ENCODE data around the gene ACP7. TPM values are rescaled to one million over a fixed set of nuclear protein-coding genes. Genes with fewer than 3 reads are reported as not detected.

Gene ACP7
- total RNA-seq, 1 experiment from 2014 or later, result 0.11 TPM

DNA sequence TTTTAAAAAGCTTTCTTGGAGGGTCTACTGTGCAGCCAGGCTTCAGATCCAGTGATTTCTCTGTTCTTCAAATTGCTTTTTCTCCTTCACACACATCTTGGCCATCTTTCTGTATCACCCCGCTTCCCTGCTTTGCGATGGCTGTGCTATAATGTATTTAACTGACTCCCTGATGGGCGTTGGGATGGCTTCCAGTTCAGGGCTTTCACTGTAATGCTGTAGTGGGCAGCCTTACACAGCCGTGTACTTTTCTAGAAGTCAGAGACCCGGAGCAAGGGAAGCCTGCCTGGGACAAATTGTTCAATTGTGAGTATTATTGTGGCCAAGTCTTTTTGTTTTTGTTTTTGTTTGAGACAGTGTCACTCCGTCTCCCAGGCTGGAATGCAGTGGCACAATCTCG lies 22.0 kb downstream of the ACP7 start (continued):
- TF ChIP-seq GTF2I (CRISPR knock-in tag; conservative IDR thresholded peaks at IDR 0.05) (no peak), ZNF121 (CRISPR knock-in tag; IDR thresholded peaks at IDR 0.05) (no peak), ZNF671 (CRISPR knock-in tag; IDR thresholded peaks at IDR 0.05) (no peak)
- TF ChIP-seq, protein P1, sequence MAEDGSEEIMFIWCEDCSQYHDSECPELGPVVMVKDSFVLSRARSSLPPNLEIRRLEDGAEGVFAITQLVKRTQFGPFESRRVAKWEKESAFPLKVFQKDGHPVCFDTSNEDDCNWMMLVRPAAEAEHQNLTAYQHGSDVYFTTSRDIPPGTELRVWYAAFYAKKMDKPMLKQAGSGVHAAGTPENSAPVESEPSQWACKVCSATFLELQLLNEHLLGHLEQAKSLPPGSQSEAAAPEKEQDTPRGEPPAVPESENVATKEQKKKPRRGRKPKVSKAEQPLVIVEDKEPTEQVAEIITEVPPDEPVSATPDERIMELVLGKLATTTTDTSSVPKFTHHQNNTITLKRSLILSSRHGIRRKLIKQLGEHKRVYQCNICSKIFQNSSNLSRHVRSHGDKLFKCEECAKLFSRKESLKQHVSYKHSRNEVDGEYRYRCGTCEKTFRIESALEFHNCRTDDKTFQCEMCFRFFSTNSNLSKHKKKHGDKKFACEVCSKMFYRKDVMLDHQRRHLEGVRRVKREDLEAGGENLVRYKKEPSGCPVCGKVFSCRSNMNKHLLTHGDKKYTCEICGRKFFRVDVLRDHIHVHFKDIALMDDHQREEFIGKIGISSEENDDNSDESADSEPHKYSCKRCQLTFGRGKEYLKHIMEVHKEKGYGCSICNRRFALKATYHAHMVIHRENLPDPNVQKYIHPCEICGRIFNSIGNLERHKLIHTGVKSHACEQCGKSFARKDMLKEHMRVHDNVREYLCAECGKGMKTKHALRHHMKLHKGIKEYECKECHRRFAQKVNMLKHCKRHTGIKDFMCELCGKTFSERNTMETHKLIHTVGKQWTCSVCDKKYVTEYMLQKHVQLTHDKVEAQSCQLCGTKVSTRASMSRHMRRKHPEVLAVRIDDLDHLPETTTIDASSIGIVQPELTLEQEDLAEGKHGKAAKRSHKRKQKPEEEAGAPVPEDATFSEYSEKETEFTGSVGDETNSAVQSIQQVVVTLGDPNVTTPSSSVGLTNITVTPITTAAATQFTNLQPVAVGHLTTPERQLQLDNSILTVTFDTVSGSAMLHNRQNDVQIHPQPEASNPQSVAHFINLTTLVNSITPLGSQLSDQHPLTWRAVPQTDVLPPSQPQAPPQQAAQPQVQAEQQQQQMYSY (CRISPR knock-in tag; IDR thresholded peaks at IDR 0.05), result no peak
- TF ChIP-seq, protein P2, sequence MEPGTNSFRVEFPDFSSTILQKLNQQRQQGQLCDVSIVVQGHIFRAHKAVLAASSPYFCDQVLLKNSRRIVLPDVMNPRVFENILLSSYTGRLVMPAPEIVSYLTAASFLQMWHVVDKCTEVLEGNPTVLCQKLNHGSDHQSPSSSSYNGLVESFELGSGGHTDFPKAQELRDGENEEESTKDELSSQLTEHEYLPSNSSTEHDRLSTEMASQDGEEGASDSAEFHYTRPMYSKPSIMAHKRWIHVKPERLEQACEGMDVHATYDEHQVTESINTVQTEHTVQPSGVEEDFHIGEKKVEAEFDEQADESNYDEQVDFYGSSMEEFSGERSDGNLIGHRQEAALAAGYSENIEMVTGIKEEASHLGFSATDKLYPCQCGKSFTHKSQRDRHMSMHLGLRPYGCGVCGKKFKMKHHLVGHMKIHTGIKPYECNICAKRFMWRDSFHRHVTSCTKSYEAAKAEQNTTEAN (CRISPR knock-in tag; IDR thresholded peaks at IDR 0.05), result no peak
- TF ChIP-seq, protein P3, sequence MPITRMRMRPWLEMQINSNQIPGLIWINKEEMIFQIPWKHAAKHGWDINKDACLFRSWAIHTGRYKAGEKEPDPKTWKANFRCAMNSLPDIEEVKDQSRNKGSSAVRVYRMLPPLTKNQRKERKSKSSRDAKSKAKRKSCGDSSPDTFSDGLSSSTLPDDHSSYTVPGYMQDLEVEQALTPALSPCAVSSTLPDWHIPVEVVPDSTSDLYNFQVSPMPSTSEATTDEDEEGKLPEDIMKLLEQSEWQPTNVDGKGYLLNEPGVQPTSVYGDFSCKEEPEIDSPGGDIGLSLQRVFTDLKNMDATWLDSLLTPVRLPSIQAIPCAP (CRISPR knock-in tag; IDR thresholded peaks at IDR 0.05), result no peak

DNA sequence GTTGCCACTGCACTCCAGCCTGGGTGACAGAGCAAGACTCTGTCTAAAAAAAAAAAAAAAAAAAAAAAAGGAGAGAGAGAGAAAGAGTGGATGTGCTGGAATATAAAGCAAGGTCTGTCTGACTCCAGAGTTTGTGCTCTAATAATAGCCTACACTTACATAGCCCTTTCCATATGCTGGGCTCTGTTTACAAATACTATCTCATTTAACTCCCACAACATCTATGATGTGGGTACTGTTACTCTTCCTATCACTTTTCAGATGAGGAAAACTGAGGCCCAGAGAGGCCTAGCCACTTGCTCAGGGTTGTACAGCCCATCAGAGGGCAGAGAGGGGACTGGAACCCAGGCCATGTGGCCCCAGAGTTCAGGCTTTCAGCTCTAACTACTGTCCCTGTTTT lies 25.5 kb downstream of the ACP7 start:
- Mint-ChIP-seq H3K9me3 (no peaks in the 10 kb centered on the region), H3K27ac (no peak overlapping the region), H3K4me3 (no peak overlapping the region), H3K36me3 (no peaks in the 10 kb centered on the region), H3K27me3 (ENCODE audit: low read depth) (peaks cover 9% of the 10 kb centered on the region; the same call in 1 of the 2 replicates), H3K4me1 (peaks cover 10% of the 10 kb centered on the region)
- no peak for DNase-seq (ENCODE audit: low spot score)
- CTCF ChIA-PET, result interaction anchor here (0.7 to 1.1 kb wide), 6 partner anchors 9 to 187 kb away, joined by 3 to 5 read pairs (median 4); partner anchors contain the start of gene FBXO17
- POLR2A ChIA-PET, result interaction anchor here (0.5 to 0.7 kb wide), 2 partner anchors 44 to 46 kb away, joined by 3 read pairs; no protein-coding TSS in a partner anchor
- no peak for ATAC-seq
- TF ChIP-seq, protein P4, sequence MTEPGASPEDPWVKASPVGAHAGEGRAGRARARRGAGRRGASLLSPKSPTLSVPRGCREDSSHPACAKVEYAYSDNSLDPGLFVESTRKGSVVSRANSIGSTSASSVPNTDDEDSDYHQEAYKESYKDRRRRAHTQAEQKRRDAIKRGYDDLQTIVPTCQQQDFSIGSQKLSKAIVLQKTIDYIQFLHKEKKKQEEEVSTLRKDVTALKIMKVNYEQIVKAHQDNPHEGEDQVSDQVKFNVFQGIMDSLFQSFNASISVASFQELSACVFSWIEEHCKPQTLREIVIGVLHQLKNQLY (CRISPR knock-in tag; IDR thresholded peaks at IDR 0.05), result no peak
- no peak for TF ChIP-seq CREB1 (CRISPR knock-in tag; IDR thresholded peaks at IDR 0.05)
- no peak for TF ChIP-seq TP53 (CRISPR knock-in tag; IDR thresholded peaks at IDR 0.05)
- TF ChIP-seq ESRRA (CRISPR knock-in tag; IDR thresholded peaks at IDR 0.05; ENCODE audit: borderline replicate concordance), result no peak
- TF ChIP-seq, protein P5, sequence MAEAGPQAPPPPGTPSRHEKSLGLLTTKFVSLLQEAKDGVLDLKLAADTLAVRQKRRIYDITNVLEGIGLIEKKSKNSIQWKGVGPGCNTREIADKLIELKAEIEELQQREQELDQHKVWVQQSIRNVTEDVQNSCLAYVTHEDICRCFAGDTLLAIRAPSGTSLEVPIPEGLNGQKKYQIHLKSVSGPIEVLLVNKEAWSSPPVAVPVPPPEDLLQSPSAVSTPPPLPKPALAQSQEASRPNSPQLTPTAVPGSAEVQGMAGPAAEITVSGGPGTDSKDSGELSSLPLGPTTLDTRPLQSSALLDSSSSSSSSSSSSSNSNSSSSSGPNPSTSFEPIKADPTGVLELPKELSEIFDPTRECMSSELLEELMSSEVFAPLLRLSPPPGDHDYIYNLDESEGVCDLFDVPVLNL (CRISPR knock-in tag; IDR thresholded peaks at IDR 0.05; ENCODE audit: borderline replicate concordance, low read depth), result no peak
- TF ChIP-seq NFATC4 (CRISPR knock-in tag; IDR thresholded peaks at IDR 0.05), result no peak
- TF ChIP-seq NR2C2 (CRISPR knock-in tag; IDR thresholded peaks at IDR 0.05), result no peak
- TF ChIP-seq NR3C1 (CRISPR knock-in tag; conservative IDR thresholded peaks at IDR 0.05; ENCODE audit: low read depth), result no peak
- TF ChIP-seq, protein P6, sequence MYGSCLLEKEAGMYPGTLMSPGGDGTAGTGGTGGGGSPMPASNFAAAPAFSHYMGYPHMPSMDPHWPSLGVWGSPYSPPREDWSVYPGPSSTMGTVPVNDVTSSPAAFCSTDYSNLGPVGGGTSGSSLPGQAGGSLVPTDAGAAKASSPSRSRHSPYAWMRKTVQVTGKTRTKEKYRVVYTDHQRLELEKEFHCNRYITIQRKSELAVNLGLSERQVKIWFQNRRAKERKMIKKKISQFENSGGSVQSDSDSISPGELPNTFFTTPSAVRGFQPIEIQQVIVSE (CRISPR knock-in tag; IDR thresholded peaks at IDR 0.05; ENCODE audit: borderline replicate concordance), result no peak
- TF ChIP-seq, protein P1 (CRISPR knock-in tag; IDR thresholded peaks at IDR 0.05), result no peak
- TF ChIP-seq NR1H2 (CRISPR knock-in tag; IDR thresholded peaks at IDR 0.05), result no peak
- TF ChIP-seq, protein P7, sequence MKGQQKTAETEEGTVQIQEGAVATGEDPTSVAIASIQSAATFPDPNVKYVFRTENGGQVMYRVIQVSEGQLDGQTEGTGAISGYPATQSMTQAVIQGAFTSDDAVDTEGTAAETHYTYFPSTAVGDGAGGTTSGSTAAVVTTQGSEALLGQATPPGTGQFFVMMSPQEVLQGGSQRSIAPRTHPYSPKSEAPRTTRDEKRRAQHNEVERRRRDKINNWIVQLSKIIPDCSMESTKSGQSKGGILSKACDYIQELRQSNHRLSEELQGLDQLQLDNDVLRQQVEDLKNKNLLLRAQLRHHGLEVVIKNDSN (CRISPR knock-in tag; IDR thresholded peaks at IDR 0.05), result no peak
- no peak for TF ChIP-seq GRHL2 (CRISPR knock-in tag; IDR thresholded peaks at IDR 0.05; ENCODE audit: insufficient replicate concordance, severe bottlenecking)
- no peak for TF ChIP-seq FOXP1 (CRISPR knock-in tag; IDR thresholded peaks at IDR 0.05; ENCODE audit: borderline replicate concordance)
- no peak for TF ChIP-seq ZNF416 (CRISPR knock-in tag; IDR thresholded peaks at IDR 0.05)
- TF ChIP-seq, protein P8, sequence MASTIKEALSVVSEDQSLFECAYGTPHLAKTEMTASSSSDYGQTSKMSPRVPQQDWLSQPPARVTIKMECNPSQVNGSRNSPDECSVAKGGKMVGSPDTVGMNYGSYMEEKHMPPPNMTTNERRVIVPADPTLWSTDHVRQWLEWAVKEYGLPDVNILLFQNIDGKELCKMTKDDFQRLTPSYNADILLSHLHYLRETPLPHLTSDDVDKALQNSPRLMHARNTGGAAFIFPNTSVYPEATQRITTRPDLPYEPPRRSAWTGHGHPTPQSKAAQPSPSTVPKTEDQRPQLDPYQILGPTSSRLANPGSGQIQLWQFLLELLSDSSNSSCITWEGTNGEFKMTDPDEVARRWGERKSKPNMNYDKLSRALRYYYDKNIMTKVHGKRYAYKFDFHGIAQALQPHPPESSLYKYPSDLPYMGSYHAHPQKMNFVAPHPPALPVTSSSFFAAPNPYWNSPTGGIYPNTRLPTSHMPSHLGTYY (CRISPR knock-in tag; IDR thresholded peaks at IDR 0.05), result no peak
- TF ChIP-seq ZNF232 (CRISPR knock-in tag; IDR thresholded peaks at IDR 0.05), result no peak
